HEK293 (cell line): ENCODE data around the gene ACSL5.

Experiments used
- TRIM28 ChIP-seq: IDR thresholded peaks from 2 replicates; pipeline ENCODE4 v1.6.1; 2011; ENCODE audit warnings: low read length, control low read depth, borderline replicate concordance
- ZBTB8A ChIP-seq: fragments of 450-650 bp; formaldehyde crosslinking; IDR thresholded peaks from 2 replicates; pipeline ENCODE4 v1.5.1; 2016; ENCODE audit warnings: missing biosample characterization, missing genetic modification characterization
- ZNF133 ChIP-seq: fragments of 450-650 bp; formaldehyde crosslinking; IDR thresholded peaks from 2 replicates; pipeline ENCODE4 v1.5.1; 2016; ENCODE audit warnings: missing biosample characterization, missing genetic modification characterization
- ZNF23 ChIP-seq: fragments of 450-650 bp; formaldehyde crosslinking; IDR thresholded peaks from 2 replicates; pipeline ENCODE4 v1.5.1; 2016; ENCODE audit warnings: missing biosample characterization, missing genetic modification characterization, borderline replicate concordance
- ZXDB ChIP-seq: fragments of 450-650 bp; formaldehyde crosslinking; IDR thresholded peaks from 2 replicates; pipeline ENCODE4 v1.5.1; 2016; ENCODE audit warnings: missing biosample characterization, missing genetic modification characterization
- TF ChIP-seq, protein P1 (sequence below): fragments of 450-650 bp; formaldehyde crosslinking; IDR thresholded peaks from 2 replicates; pipeline ENCODE4 v1.5.1; 2016; ENCODE audit warnings: missing biosample characterization, missing genetic modification characterization

DNA sequence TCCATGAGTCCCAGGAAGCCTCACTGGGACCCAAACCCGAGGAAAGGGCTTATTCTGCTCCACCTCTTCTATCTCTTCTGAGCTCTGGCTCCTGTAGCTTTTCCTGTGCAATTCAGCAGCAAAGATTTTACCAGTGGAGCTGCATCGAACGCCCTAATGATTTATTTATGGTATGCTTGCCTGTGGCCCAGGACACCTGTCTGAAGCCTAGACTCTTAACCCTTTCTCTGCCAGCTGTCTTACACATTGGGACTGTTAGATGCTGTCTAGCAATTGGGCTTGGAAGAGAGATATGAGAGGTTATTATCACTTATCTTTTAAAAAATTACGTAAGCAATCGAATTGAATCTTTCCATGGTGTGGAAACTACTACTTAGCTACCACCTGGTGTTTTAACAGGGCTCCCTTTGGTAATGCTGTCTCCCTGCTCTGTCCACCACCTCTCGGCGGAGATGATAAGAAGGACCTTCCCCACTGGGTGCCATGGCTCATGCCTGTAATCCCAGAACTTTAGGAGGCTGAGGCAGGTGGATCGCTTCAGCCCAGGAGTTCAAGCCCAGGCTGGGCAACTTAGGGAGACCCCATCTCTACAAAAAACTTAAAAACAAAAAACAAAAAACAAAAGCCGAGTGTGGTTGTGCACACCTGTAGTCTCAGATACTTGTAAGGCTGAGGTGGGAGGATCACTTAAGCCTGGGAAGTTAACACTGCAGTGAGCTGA lies 8.8 kb downstream of the ACSL5 start:
- no peak for TF ChIP-seq ZXDB (tag by site-specific recombination)
- TF ChIP-seq, protein P1, sequence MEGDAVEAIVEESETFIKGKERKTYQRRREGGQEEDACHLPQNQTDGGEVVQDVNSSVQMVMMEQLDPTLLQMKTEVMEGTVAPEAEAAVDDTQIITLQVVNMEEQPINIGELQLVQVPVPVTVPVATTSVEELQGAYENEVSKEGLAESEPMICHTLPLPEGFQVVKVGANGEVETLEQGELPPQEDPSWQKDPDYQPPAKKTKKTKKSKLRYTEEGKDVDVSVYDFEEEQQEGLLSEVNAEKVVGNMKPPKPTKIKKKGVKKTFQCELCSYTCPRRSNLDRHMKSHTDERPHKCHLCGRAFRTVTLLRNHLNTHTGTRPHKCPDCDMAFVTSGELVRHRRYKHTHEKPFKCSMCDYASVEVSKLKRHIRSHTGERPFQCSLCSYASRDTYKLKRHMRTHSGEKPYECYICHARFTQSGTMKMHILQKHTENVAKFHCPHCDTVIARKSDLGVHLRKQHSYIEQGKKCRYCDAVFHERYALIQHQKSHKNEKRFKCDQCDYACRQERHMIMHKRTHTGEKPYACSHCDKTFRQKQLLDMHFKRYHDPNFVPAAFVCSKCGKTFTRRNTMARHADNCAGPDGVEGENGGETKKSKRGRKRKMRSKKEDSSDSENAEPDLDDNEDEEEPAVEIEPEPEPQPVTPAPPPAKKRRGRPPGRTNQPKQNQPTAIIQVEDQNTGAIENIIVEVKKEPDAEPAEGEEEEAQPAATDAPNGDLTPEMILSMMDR (tag by site-specific recombination), result no peak
- TF ChIP-seq ZNF133 (tag by site-specific recombination), result no peak
- no peak for TF ChIP-seq ZBTB8A
- no peak for TF ChIP-seq TRIM28
- TF ChIP-seq ZNF23 (tag by site-specific recombination), result no peak
